Left ventricle myocardium inferior (tissue), 1 donor: Measurements from ENCODE around the gene DGAT2L6. TPM values are rescaled to one million over a fixed set of nuclear protein-coding genes. Genes with fewer than 3 reads are reported as not detected.

Experiments
- DNase-seq: peaks from one replicate; pipeline ENCODE4 v3.0.0-alpha.2; 2020
- H3K27ac ChIP-seq: fragments of 200-600 bp; replicated peaks from 2 replicates; pipeline ENCODE4 v1.8.0; 2021
- H3K27me3 ChIP-seq: fragments of 200-600 bp; 2 replicates; pipeline ENCODE4 v1.8.0; 2021; ENCODE audit warnings: low read depth
- H3K36me3 ChIP-seq: fragments of 200-600 bp; 2 replicates; pipeline ENCODE4 v1.8.0; 2021
- H3K4me1 ChIP-seq: fragments of 200-600 bp; 2 replicates; pipeline ENCODE4 v1.8.0; 2021
- H3K4me3 ChIP-seq: fragments of 200-600 bp; 2 replicates; pipeline ENCODE4 v1.8.0; 2021; ENCODE audit warnings: mild to moderate bottlenecking, moderate library complexity
- H3K9me3 ChIP-seq: fragments of 200-600 bp; replicated peaks from 2 replicates; pipeline ENCODE4 v1.8.0; 2021
- intact Hi-C: fragments of 100-400 bp; cut with micrococcal nuclease; formaldehyde crosslinking; loops from one replicate; pipeline ENCODE4 v1.11.0; 2022
- total RNA-seq: library from RNA; stranded (reverse); fragmentation: NEBNext Ultra II Directional; extraction: Animal tissue kit (Norgen Biotek cat#: 25700); gene quantifications from one replicate; pipeline ENCODE4 v1.2.1, GENCODE V29; 2021
- TF ChIP-seq, protein P1 (sequence below): fragments of 200-600 bp; IDR thresholded peaks from 2 replicates; pipeline ENCODE4 v1.8.0; 2021; ENCODE audit warnings: antibody characterized with exemption, mild to moderate bottlenecking, borderline replicate concordance
- donor health status: DM: no; HTN: yes; CAD: no; lungs with severe emphysema.

Gene DGAT2L6
- total RNA-seq, 1 donor from 2014 or later = not detected

DNA sequence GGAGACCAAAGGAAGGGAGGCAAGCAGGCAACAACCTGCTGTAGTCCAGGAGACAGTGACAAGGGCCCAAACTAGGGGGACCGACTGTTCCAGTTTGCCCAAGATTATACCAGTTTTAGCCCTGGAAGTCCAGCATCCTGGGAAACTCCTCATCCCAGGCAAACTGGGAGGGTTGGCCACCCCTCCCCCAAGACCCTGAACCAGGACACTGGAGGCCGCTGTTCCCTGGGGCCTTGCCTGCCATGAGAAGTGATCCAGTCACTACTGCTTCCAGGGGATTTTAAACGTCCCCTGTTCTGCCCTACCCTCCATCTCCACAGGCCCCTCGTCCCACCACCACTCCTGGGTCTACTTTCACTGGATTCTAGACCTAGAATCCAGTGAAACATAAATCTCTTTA lies 4.3 kb upstream of the DGAT2L6 start:
- Histone ChIP-seq H3K9me3 (no peaks in the 10 kb centered on the region), H3K27me3 (no peaks in the 10 kb centered on the region), H3K36me3 (no peaks in the 10 kb centered on the region), H3K4me1 (peaks cover 5% of the 10 kb centered on the region), H3K27ac (no peak overlapping the region), H3K4me3 (no peak overlapping the region)
- intact Hi-C loops = no loop called here
- no peak for DNase-seq
- TF ChIP-seq, protein P1, sequence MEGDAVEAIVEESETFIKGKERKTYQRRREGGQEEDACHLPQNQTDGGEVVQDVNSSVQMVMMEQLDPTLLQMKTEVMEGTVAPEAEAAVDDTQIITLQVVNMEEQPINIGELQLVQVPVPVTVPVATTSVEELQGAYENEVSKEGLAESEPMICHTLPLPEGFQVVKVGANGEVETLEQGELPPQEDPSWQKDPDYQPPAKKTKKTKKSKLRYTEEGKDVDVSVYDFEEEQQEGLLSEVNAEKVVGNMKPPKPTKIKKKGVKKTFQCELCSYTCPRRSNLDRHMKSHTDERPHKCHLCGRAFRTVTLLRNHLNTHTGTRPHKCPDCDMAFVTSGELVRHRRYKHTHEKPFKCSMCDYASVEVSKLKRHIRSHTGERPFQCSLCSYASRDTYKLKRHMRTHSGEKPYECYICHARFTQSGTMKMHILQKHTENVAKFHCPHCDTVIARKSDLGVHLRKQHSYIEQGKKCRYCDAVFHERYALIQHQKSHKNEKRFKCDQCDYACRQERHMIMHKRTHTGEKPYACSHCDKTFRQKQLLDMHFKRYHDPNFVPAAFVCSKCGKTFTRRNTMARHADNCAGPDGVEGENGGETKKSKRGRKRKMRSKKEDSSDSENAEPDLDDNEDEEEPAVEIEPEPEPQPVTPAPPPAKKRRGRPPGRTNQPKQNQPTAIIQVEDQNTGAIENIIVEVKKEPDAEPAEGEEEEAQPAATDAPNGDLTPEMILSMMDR = no peak

DNA sequence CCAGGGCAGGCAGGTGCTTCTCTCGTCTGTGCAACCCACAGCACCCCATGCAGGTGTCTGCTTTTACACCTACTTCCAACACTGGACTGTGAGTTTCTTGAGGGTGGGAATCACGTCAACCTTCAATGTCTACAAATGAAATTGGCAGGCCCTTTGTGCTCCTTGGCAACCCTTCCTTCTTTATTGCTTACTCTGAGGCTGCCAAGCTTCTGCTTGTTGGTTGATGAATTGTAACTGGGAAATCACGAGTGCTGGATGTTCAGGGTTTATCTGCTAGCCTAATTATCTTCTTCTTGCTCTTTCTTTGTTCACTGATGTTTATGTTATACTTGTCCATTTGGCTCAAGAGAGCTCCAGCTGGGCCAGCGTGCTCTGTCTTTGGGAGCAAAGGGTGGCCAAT lies 2.5 kb upstream of the DGAT2L6 start:
- intact Hi-C loops = no loop called here
- Histone ChIP-seq H3K27ac (no peak overlapping the region), H3K36me3 (no peaks in the 10 kb centered on the region), H3K4me1 (no peaks in the 10 kb centered on the region), H3K4me3 (no peak overlapping the region), H3K27me3 (no peaks in the 10 kb centered on the region), H3K9me3 (no peaks in the 10 kb centered on the region)
- DNase-seq = no peak
- TF ChIP-seq, protein P1 = no peak

DNA sequence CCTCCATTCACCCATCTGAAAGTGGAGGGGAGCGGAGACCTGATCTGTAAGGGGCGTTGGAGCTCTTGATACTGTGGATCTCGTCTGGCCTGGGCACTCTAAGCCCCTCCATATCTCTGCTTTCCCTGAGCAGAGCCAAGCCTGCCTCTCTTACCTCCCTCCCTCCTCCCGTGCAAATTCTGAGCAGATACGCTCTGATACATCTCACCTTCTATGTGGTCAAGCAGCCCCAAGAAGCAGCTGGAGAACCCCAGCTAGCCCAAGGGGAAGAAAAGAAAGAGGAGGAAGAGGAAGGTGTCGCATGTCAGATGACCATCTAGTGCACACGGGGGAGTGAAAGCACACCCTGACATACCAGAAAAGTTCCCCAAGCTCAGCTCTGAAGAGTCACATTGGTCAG lies 1.9 kb upstream of the DGAT2L6 start:
- TF ChIP-seq, protein P1 = no peak
- Histone ChIP-seq H3K27me3 (no peaks in the 10 kb centered on the region), H3K36me3 (no peaks in the 10 kb centered on the region), H3K4me3 (no peak overlapping the region), H3K4me1 (no peaks in the 10 kb centered on the region), H3K9me3 (no peaks in the 10 kb centered on the region), H3K27ac (no peak overlapping the region)
- DNase-seq = no peak
- intact Hi-C loops = no loop called here

DNA sequence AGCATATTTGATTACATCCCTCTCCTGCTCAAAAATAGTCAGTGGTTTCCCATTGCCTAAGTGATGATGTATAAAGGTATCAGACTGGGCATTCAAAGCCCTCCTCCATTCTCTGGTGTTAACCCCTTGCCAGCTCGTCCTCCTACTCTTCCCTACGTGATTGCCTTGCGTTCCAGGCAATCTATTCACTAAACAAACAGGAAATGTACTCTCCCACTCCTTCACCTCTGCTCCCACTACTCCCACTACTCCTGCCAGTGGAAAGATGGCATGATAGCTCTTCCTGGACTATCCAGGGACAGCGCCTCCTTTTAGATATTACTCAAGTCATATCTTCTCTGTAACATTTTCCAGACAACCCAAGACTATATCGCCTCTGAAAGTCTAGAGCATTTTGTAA lies 5.8 kb downstream of the DGAT2L6 start:
- no peaks in the 10 kb centered on the region for H3K9me3 ChIP-seq
- no peaks in the 10 kb centered on the region for H3K36me3 ChIP-seq
- DNase-seq = no peak
- no peaks in the 10 kb centered on the region for H3K27me3 ChIP-seq
- no peaks in the 10 kb centered on the region for H3K4me1 ChIP-seq
- no peak overlapping the region for H3K4me3 ChIP-seq
- intact Hi-C loops = no loop called here
- no peak overlapping the region for H3K27ac ChIP-seq
- TF ChIP-seq, protein P1 = no peak

DNA sequence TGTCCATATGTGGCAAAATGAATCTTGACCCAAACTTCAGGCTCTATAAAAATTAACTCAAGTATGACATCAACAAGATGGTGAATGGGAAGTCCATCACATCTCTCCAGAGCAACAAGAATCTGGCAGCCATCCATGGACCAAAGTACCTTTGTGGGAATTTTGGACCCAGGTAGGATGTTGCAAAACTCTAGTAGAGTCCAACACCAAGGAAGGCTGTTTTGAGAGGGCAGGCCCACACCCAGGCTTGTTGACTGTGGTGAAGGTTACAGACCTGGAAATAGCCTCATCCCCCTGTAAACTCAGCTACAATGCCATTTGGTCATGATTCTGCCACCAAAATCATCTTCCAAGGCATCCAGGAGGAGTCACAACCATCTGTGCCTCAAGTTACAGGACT lies 12.9 kb downstream of the DGAT2L6 start:
- Histone ChIP-seq H3K4me1 (no peaks in the 10 kb centered on the region), H3K27me3 (no peaks in the 10 kb centered on the region), H3K9me3 (peaks cover 3% of the 10 kb centered on the region), H3K27ac (no peak overlapping the region), H3K36me3 (no peaks in the 10 kb centered on the region), H3K4me3 (no peak overlapping the region)
- intact Hi-C loops = no loop called here
- TF ChIP-seq, protein P1 = no peak
- no peak for DNase-seq
